Kidney (tissue), 14 donors: ENCODE measurements around the gene DDX53. TPM values are rescaled to one million over a fixed set of nuclear protein-coding genes. Genes with fewer than 3 reads are reported as not detected.

ENCODE experiments used
- DNase-seq, 5 donors: peaks; one replicate each; pipeline ENCODE4 v3.0.0-alpha.2; 2013 to 2020
- FAIRE-seq: peaks from 2 replicates; lab custom pipeline; 2012; peaks lifted over from hg19 to GRCh38; lab: Jason Lieb, UNC
- H3K27ac ChIP-seq, 2 donors: one replicate each; pipeline ENCODE4 v1.7.0; 2013; ENCODE audit warnings: low read depth in 2 of 2, low read length in 2 of 2, inconsistent platforms in 1 of 2
- H3K27me3 ChIP-seq: one replicate; pipeline ENCODE4 v1.7.1; 2013; ENCODE audit warnings: low read length, inconsistent platforms; ENCODE audit not compliant: control insufficient read depth, insufficient read depth
- H3K36me3 ChIP-seq, 3 donors: one replicate each; pipeline versions ENCODE4 v1.7.0 to v1.7.1; 2013; ENCODE audit warnings: low read length in 3 of 3, control low read depth in 1 of 3, inconsistent platforms in 1 of 3; ENCODE audit not compliant: insufficient read depth in 3 of 3, control insufficient read depth in 2 of 3
- H3K4me1 ChIP-seq, 3 donors: one replicate each; pipeline versions ENCODE4 v1.7.0 to v1.7.1; 2013; ENCODE audit warnings: low read length in 3 of 3, inconsistent platforms in 1 of 3, low read depth in 1 of 3; ENCODE audit not compliant: control insufficient read depth in 2 of 3, insufficient read depth in 2 of 3
- H3K4me3 ChIP-seq, 3 donors: one replicate each; pipeline versions ENCODE4 v1.7.0 to v1.8.1; 2013; ENCODE audit warnings: low read length in 3 of 3, control low read depth in 1 of 3, inconsistent platforms in 1 of 3
- H3K9ac ChIP-seq, 3 donors: one replicate each; pipeline versions ENCODE4 v1.7.0 to v1.7.1; 2013; ENCODE audit warnings: low read length in 3 of 3, control low read depth in 1 of 3, inconsistent platforms in 1 of 3
- H3K9me3 ChIP-seq, 3 donors: one replicate each; pipeline versions ENCODE4 v1.7.0 to v1.7.1; 2013; ENCODE audit warnings: low read length in 3 of 3, control low read depth in 1 of 3, inconsistent platforms in 1 of 3; ENCODE audit not compliant: control insufficient read depth in 2 of 3, insufficient read depth in 1 of 3
- CTCF ChIP-seq: IDR thresholded peaks from 3 replicates; pipeline ENCODE4 v1.5.1; 2012; ENCODE audit warnings: mild to moderate bottlenecking, moderate library complexity, borderline replicate concordance; ENCODE audit not compliant: insufficient read depth; ENCODE audit errors: extremely low read depth
- intact Hi-C: fragments of 100-400 bp; cut with DNase I; formaldehyde crosslinking; loops from one replicate; pipeline ENCODE4 v1.11.1; 2022
- polyA plus RNA-seq: library from polyadenylated mRNA; stranded (reverse); fragments of 350-450 nt; fragmentation: Illumina TruSeq; extraction: RNeasy Lipid Tissue Mini Kit (QIAGEN cat#74804); gene quantifications from one replicate; pipeline ENCODE4 v1.2.3, GENCODE V29; 2014; ENCODE audit warnings: low read depth, low replicate concordance; ENCODE audit not compliant: insufficient read depth
- total RNA-seq: library from RNA; stranded (reverse); fragmentation: NEBNext Ultra II Directional; extraction: Animal tissue kit (Norgen Biotek cat#: 25700); gene quantifications from one replicate; pipeline ENCODE4 v1.2.1, GENCODE V29; 2021
- donor health status: control.
- donor health status: control.
- donor health status: control.
- donor health status: control.
- donor health status: control.
- donor health status: DM: yes; HTN: yes; CAD: no.
- donor health status: Normal renal cell carcinoma (clear cell type).

The DDX53 gene
- total and polyA plus RNA-seq, 2 donors from 2014 or later, result not detected

- DNase-seq (no peak), FAIRE-seq (no peak)
- no peak overlapping the region for H3K9ac ChIP-seq
- intact Hi-C loops, result no loop called here
- H3K4me1 ChIP-seq, result no peaks in the 10 kb centered on the region
- no peak for TF ChIP-seq CTCF
- H3K36me3 ChIP-seq, result no peaks in the 10 kb centered on the region
- no peaks in the 10 kb centered on the region for H3K9me3 ChIP-seq
- no peaks in the 10 kb centered on the region for H3K27me3 ChIP-seq
- no peak overlapping the region for H3K4me3 ChIP-seq
- no peak overlapping the region for H3K27ac ChIP-seq
These were observed 41.5 kb upstream of the DDX53 start for GRCh38 chrX:22958250-22958649.

- H3K4me1 ChIP-seq, result no peaks in the 10 kb centered on the region
- FAIRE-seq, result no peak
- no peak for TF ChIP-seq CTCF
- no peak overlapping the region for H3K27ac ChIP-seq
- H3K9ac ChIP-seq, result no peak overlapping the region
- intact Hi-C loops, result no loop called here
- no peak overlapping the region for H3K4me3 ChIP-seq
- no peaks in the 10 kb centered on the region for H3K9me3 ChIP-seq
- H3K27me3 ChIP-seq, result no peaks in the 10 kb centered on the region
- DNase-seq, result no peak
- H3K36me3 ChIP-seq, result no peaks in the 10 kb centered on the region
These were observed 40.4 kb upstream of the DDX53 start for GRCh38 chrX:22959204-22959920.

GRCh38 chrX:22963196-22963595, 36.6 kb upstream of the DDX53 start:
- Histone ChIP-seq H3K4me3 (no peak overlapping the region), H3K27ac (no peak overlapping the region), H3K27me3 (no peaks in the 10 kb centered on the region), H3K9me3 (no peaks in the 10 kb centered on the region), H3K4me1 (no peaks in the 10 kb centered on the region), H3K36me3 (no peaks in the 10 kb centered on the region), H3K9ac (no peak overlapping the region)
- no peak for DNase-seq
- FAIRE-seq, result no peak
- intact Hi-C loops, result no loop called here
- no peak for TF ChIP-seq CTCF
